ENCODE measurements around the gene MAML1. TPM values are rescaled to one million over a fixed set of nuclear protein-coding genes. Genes with fewer than 3 reads are reported as not detected.

Gene MAML1
- total RNA-seq, 1 experiment from 2014 or later, result 42.2 TPM

DNA sequence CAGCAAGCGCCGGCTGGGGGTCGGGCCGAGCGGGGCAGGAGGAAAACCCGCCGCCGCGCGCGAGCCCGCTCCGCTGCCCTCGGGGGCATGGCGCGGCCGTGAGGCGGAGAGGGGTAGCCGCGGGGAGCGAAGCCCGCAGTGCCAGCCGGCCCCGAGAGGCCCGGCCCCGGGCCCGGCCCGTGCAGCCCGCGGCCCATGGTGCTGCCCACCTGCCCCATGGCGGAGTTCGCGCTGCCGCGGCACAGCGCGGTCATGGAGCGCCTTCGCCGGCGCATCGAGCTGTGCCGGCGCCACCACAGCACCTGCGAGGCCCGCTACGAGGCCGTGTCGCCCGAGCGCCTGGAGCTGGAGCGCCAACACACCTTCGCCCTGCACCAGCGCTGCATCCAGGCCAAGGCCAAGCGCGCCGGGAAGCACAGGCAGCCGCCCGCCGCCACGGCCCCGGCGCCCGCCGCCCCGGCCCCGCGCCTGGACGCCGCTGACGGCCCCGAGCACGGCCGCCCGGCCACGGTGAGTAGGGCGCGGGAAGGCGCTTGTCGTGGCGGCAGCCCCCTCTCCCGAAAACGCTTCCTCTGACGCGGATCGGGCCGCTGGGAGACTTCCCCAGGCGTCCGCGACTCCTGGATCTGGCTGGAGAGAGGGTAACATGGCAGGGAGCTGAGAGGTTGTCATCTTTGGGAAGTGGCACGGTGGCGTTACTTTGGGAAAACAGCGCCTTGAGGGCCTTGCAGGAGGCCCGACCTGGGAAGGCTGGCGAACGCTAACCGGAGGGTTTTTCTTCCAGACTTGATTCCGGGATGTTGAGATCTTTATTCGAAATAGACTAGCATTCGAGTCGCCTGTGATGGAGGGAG lies 523 bp downstream of the MAML1 start:
- peaks cover 38% of the 10 kb centered on the region for H3K36me3 Mint-ChIP-seq
- CTCF ChIA-PET, result interaction anchor here (1.0 to 2.0 kb wide), 5 partner anchors 16 to 100 kb away, joined by 3 to 11 read pairs (median 4); no protein-coding TSS in a partner anchor
- peak overlapping the region; percentile 96 for H3K4me3 Mint-ChIP-seq
- H3K9me3 Mint-ChIP-seq, result no peaks in the 10 kb centered on the region
- peaks cover 23% of the 10 kb centered on the region for H3K4me1 Mint-ChIP-seq
- ATAC-seq, result peak; percentile 22
- H3K27ac Mint-ChIP-seq, result peak overlapping the region; percentile 97
- H3K27me3 Mint-ChIP-seq (ENCODE audit: low read depth), result no peaks in the 10 kb centered on the region
- peak; percentile 52 for DNase-seq (ENCODE audit: low spot score)
- POLR2A ChIA-PET, result interaction anchor here (0.6 to 2.0 kb wide), 7 partner anchors 9 to 590 kb away, joined by 3 to 6 read pairs (median 4); partner anchors contain the start of gene HNRNPH1
- TF ChIP-seq ATF1 (CRISPR knock-in tag; IDR thresholded peaks at IDR 0.05) (no peak), ARID4B (CRISPR knock-in tag; IDR thresholded peaks at IDR 0.05; ENCODE audit: borderline replicate concordance) (peak; percentile 68; the same call in 1 of the 2 replicates), TEAD1 (CRISPR knock-in tag; IDR thresholded peaks at IDR 0.05) (peak; percentile 4), JUN (CRISPR knock-in tag; IDR thresholded peaks at IDR 0.05) (peak; percentile 67; the same call in 1 of the 2 replicates), ETV6 (CRISPR knock-in tag; IDR thresholded peaks at IDR 0.05) (no peak), ZBTB21 (CRISPR knock-in tag; IDR thresholded peaks at IDR 0.05; ENCODE audit: borderline replicate concordance) (no peak), ZNF138 (CRISPR knock-in tag; conservative IDR thresholded peaks at IDR 0.05) (no peak), USF1 (CRISPR knock-in tag; IDR thresholded peaks at IDR 0.05) (no peak; the same call in 1 of the 2 replicates), MLX (CRISPR knock-in tag; IDR thresholded peaks at IDR 0.05) (0 out of 2 replicates have a peak, but pooled peaks have one; percentile 9), ZNF423 (CRISPR knock-in tag; IDR thresholded peaks at IDR 0.05) (no peak), ZNF512 (CRISPR knock-in tag; IDR thresholded peaks at IDR 0.05; ENCODE audit: borderline replicate concordance) (no peak), E2F4 (CRISPR knock-in tag; IDR thresholded peaks at IDR 0.05; ENCODE audit: borderline replicate concordance, low read depth) (no peak), IRF2 (CRISPR knock-in tag; IDR thresholded peaks at IDR 0.05; ENCODE audit: borderline replicate concordance, low read depth) (no peak), HMGXB4 (CRISPR knock-in tag; IDR thresholded peaks at IDR 0.05) (no peak)
- TF ChIP-seq, protein P1, sequence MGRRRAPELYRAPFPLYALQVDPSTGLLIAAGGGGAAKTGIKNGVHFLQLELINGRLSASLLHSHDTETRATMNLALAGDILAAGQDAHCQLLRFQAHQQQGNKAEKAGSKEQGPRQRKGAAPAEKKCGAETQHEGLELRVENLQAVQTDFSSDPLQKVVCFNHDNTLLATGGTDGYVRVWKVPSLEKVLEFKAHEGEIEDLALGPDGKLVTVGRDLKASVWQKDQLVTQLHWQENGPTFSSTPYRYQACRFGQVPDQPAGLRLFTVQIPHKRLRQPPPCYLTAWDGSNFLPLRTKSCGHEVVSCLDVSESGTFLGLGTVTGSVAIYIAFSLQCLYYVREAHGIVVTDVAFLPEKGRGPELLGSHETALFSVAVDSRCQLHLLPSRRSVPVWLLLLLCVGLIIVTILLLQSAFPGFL (CRISPR knock-in tag; IDR thresholded peaks at IDR 0.05; ENCODE audit: borderline replicate concordance), result no peak
- TF ChIP-seq, protein P2, sequence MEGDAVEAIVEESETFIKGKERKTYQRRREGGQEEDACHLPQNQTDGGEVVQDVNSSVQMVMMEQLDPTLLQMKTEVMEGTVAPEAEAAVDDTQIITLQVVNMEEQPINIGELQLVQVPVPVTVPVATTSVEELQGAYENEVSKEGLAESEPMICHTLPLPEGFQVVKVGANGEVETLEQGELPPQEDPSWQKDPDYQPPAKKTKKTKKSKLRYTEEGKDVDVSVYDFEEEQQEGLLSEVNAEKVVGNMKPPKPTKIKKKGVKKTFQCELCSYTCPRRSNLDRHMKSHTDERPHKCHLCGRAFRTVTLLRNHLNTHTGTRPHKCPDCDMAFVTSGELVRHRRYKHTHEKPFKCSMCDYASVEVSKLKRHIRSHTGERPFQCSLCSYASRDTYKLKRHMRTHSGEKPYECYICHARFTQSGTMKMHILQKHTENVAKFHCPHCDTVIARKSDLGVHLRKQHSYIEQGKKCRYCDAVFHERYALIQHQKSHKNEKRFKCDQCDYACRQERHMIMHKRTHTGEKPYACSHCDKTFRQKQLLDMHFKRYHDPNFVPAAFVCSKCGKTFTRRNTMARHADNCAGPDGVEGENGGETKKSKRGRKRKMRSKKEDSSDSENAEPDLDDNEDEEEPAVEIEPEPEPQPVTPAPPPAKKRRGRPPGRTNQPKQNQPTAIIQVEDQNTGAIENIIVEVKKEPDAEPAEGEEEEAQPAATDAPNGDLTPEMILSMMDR (IDR thresholded peaks at IDR 0.05), result no peak
- TF ChIP-seq, protein P3, sequence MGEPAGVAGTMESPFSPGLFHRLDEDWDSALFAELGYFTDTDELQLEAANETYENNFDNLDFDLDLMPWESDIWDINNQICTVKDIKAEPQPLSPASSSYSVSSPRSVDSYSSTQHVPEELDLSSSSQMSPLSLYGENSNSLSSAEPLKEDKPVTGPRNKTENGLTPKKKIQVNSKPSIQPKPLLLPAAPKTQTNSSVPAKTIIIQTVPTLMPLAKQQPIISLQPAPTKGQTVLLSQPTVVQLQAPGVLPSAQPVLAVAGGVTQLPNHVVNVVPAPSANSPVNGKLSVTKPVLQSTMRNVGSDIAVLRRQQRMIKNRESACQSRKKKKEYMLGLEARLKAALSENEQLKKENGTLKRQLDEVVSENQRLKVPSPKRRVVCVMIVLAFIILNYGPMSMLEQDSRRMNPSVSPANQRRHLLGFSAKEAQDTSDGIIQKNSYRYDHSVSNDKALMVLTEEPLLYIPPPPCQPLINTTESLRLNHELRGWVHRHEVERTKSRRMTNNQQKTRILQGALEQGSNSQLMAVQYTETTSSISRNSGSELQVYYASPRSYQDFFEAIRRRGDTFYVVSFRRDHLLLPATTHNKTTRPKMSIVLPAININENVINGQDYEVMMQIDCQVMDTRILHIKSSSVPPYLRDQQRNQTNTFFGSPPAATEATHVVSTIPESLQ (CRISPR knock-in tag; IDR thresholded peaks at IDR 0.05), result no peak

Data from WTC11 (cell line).